CD4-positive, CD25-positive, alpha-beta regulatory T cell (primary cell): Measurements from ENCODE around the gene S1PR1. TPM values are rescaled to one million over a fixed set of nuclear protein-coding genes. Genes with fewer than 3 reads are reported as not detected.
"Not testable (repeated sequence)": the region's sequence is repeated elsewhere in the genome, so short reads cannot be mapped to it uniquely, and the experiment has no call there.

Experiments
- ATAC-seq, 2 donors: fragments of 150-1000 bp; cut with Tn5 transposase; one replicate each; pipeline ENCODE4 v1.10.0; 2021; ENCODE audit warnings: low read depth in 2 of 2, moderate number of reproducible peaks in 2 of 2, moderate library complexity in 1 of 2
- DNase-seq, 3 donors: peaks; one replicate each; pipeline versions ENCODE4 v3.0.0 to v3.0.0-alpha.2; 2012 to 2022; ENCODE audit warnings: mixed read lengths in 1 of 3
- H3K27ac ChIP-seq: one replicate; pipeline ENCODE4 v1.7.0; 2013; ENCODE audit warnings: mild to moderate bottlenecking, low read length; ENCODE audit not compliant: insufficient read depth, poor library complexity, severe bottlenecking
- H3K27me3 ChIP-seq: one replicate; pipeline ENCODE4 v1.7.0; 2013; ENCODE audit warnings: low read length; ENCODE audit not compliant: control insufficient read depth, insufficient read depth
- H3K36me3 ChIP-seq: one replicate; pipeline ENCODE4 v1.7.0; 2013; ENCODE audit warnings: mild to moderate bottlenecking, low read length, moderate library complexity; ENCODE audit not compliant: control insufficient read depth, insufficient read depth
- H3K4me1 ChIP-seq: 2 replicates; pipeline ENCODE4 v1.7.0; 2013; ENCODE audit warnings: mild to moderate bottlenecking, low read length; ENCODE audit not compliant: insufficient read depth, control insufficient read depth, poor library complexity, severe bottlenecking
- H3K4me3 ChIP-seq: one replicate; pipeline ENCODE4 v1.7.0; 2013; ENCODE audit warnings: low read depth, mild to moderate bottlenecking, low read length, moderate library complexity
- H3K9me3 ChIP-seq, 2 experiments: 1 replicate in 1 of 2; 2 replicates in 1 of 2; pipeline ENCODE4 v1.7.0; 2013; ENCODE audit warnings: low read length in 2 of 2, mild to moderate bottlenecking in 1 of 2, moderate library complexity in 1 of 2; ENCODE audit not compliant: control insufficient read depth in 2 of 2
- H3K27ac Mint-ChIP-seq, 3 donors: one replicate each; pipeline ENCODE4 v1.8.0; 2020 to 2022; ENCODE audit warnings: mild to moderate bottlenecking in 3 of 3, mixed read lengths in 3 of 3, moderate library complexity in 2 of 3
- H3K27me3 Mint-ChIP-seq: one replicate; pipeline ENCODE4 v1.8.0; 2022; ENCODE audit warnings: mild to moderate bottlenecking, mixed read lengths
- H3K36me3 Mint-ChIP-seq: one replicate; pipeline ENCODE4 v1.8.0; 2020; ENCODE audit warnings: mixed read lengths
- H3K4me1 Mint-ChIP-seq, 4 donors: one replicate each; pipeline ENCODE4 v1.8.0; 2020 to 2022; ENCODE audit warnings: mixed read lengths in 4 of 4, mild to moderate bottlenecking in 1 of 4
- H3K4me3 Mint-ChIP-seq, 4 donors: one replicate each; pipeline ENCODE4 v1.8.0; 2020 to 2022; ENCODE audit warnings: mild to moderate bottlenecking in 4 of 4, mixed read lengths in 4 of 4, moderate library complexity in 3 of 4
- H3K9me3 Mint-ChIP-seq, 7 donors: one replicate each; pipeline ENCODE4 v1.8.0; 2020 to 2022; ENCODE audit warnings: mixed read lengths in 7 of 7, mild to moderate bottlenecking in 3 of 7, moderate library complexity in 2 of 7
- polyA plus RNA-seq, 4 donors: library from polyadenylated mRNA; unstranded; fragments of 300-500 nt; fragmentation: Illumina TruSeq; gene quantifications; one replicate each; pipeline ENCODE4 v1.2.3, GENCODE V29; 2021
- total RNA-seq: library from RNA; stranded (reverse); gene quantifications from one replicate; pipeline ENCODE4 v1.2.3, GENCODE V29; 2022

Gene S1PR1
- total and polyA plus RNA-seq, 5 donors from 2014 or later = 131 to 191 (median 155) TPM

- no peaks in the 10 kb centered on the region for H3K27me3 ChIP-seq
- H3K36me3 ChIP-seq = no peaks in the 10 kb centered on the region
- H3K9me3 ChIP-seq = no peaks in the 10 kb centered on the region
- Mint-ChIP-seq H3K27ac (no peak overlapping the region), H3K27me3 (no peaks in the 10 kb centered on the region), H3K4me3 (no peak overlapping the region), H3K9me3 (no peaks in the 10 kb centered on the region), H3K36me3 (peaks cover 4% of the 10 kb centered on the region), H3K4me1 (peaks cover 0 to 14% (median 6%) of the 10 kb centered on the region in 4 donors)
- no peak overlapping the region for H3K4me3 ChIP-seq
- ATAC-seq = no peak
- no peak overlapping the region for H3K27ac ChIP-seq
- no peaks in the 10 kb centered on the region for H3K4me1 ChIP-seq
- DNase-seq = no peak
Measured at GRCh38 chr1:101219924-101220870, 16.6 kb upstream of the S1PR1 start.

DNA sequence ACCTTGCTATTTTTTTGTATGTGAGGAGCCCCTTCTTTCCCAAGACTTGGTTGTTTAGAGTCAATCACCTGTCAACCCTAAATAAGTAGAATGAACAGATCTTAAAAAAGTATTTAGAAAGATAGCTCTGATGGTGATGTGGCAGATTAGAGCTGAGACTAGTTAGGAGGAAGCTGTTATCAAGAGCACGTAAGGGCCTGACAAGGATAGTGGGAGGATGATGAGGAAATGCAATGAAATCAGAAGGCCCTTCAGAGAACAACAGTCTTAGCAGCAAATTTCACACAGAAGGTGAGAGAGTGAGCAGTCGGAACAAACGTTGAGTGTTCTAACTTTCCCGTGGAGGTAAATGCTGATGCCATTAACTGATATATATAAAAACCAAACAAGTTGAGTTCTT, 15.9 kb upstream of the S1PR1 start:
- ATAC-seq = no peak
- DNase-seq = no peak
- H3K4me1 ChIP-seq = no peaks in the 10 kb centered on the region
- H3K36me3 ChIP-seq = no peaks in the 10 kb centered on the region
- no peaks in the 10 kb centered on the region for H3K27me3 ChIP-seq
- H3K9me3 ChIP-seq = no peaks in the 10 kb centered on the region
- peaks cover 0 to 14% (median 5%) of the 10 kb centered on the region in 4 donors for H3K4me1 Mint-ChIP-seq
- H3K9me3 Mint-ChIP-seq = no peaks in the 10 kb centered on the region
- H3K27ac ChIP-seq = no peak overlapping the region
- no peak overlapping the region for H3K27ac Mint-ChIP-seq
- no peak overlapping the region for H3K4me3 Mint-ChIP-seq
- H3K36me3 Mint-ChIP-seq = peaks cover under 1% of the 10 kb centered on the region
- H3K27me3 Mint-ChIP-seq = no peaks in the 10 kb centered on the region
- H3K4me3 ChIP-seq = no peak overlapping the region

- no peak for DNase-seq
- no peaks in the 10 kb centered on the region for H3K27me3 Mint-ChIP-seq
- ATAC-seq = no peak
- peak overlapping the region in 1 of 3 donors; percentile 13 for H3K27ac Mint-ChIP-seq
- Histone ChIP-seq H3K4me1 (no peaks in the 10 kb centered on the region), H3K9me3 (no peaks in the 10 kb centered on the region), H3K36me3 (no peaks in the 10 kb centered on the region), H3K27me3 (no peaks in the 10 kb centered on the region), H3K4me3 (no peak overlapping the region), H3K27ac (no peak overlapping the region)
- no peak overlapping the region for H3K4me3 Mint-ChIP-seq
- no peaks in the 10 kb centered on the region for H3K36me3 Mint-ChIP-seq
- H3K4me1 Mint-ChIP-seq = peaks cover 0 to 14% (median 5%) of the 10 kb centered on the region in 4 donors
- H3K9me3 Mint-ChIP-seq = no peaks in the 10 kb centered on the region
Measured at GRCh38 chr1:101221945-101222429, 14.8 kb upstream of the S1PR1 start.

DNA sequence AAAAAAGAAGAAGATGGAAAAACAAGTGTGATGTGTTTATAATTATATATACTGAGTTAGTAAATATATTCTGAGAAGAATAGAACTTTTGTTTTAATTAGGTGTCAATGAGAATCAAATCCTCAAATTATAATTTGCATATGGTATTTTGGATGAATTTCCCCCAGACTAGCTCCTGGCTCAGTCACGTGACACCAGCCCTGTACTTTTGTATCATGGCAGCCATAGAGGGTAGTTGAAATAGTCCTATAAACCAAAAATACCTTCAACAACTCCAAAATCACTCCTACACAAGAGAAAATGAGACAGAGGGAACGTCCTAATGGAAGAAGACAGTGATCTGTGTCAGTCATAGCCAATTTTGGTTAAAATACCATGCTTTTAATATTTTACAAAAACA, 9.0 kb upstream of the S1PR1 start:
- DNase-seq = no peak
- Histone ChIP-seq H3K27ac (no peak overlapping the region), H3K4me1 (no peaks in the 10 kb centered on the region), H3K9me3 (no peaks in the 10 kb centered on the region), H3K36me3 (no peaks in the 10 kb centered on the region), H3K27me3 (no peaks in the 10 kb centered on the region), H3K4me3 (no peak overlapping the region)
- Mint-ChIP-seq H3K27ac (peak overlapping the region in 1 of 3 donors; percentile 42), H3K27me3 (no peaks in the 10 kb centered on the region), H3K36me3 (no peaks in the 10 kb centered on the region), H3K9me3 (peaks cover 0 to 4% (median 0%) of the 10 kb centered on the region in 7 donors), H3K4me3 (no peak overlapping the region), H3K4me1 (peaks cover 7 to 28% (median 19%) of the 10 kb centered on the region in 4 donors)
- ATAC-seq = no peak

GRCh38 chr1:101228424-101229134, 8.2 kb upstream of the S1PR1 start:
- Histone ChIP-seq H3K27me3 (no peaks in the 10 kb centered on the region), H3K9me3 (no peaks in the 10 kb centered on the region), H3K27ac (no peak overlapping the region), H3K4me1 (no peaks in the 10 kb centered on the region), H3K4me3 (no peak overlapping the region), H3K36me3 (no peaks in the 10 kb centered on the region)
- H3K4me3 Mint-ChIP-seq = peak overlapping the region in 1 of 4 donors; percentile 38
- H3K36me3 Mint-ChIP-seq = no peaks in the 10 kb centered on the region
- H3K9me3 Mint-ChIP-seq = peaks cover 0 to 4% (median 0%) of the 10 kb centered on the region in 7 donors
- DNase-seq (no peak), ATAC-seq (no peak)
- peak overlapping the region in 1 of 3 donors; percentile 9 for H3K27ac Mint-ChIP-seq
- H3K27me3 Mint-ChIP-seq = no peaks in the 10 kb centered on the region
- H3K4me1 Mint-ChIP-seq = peaks cover 11 to 35% (median 23%) of the 10 kb centered on the region in 4 donors

- Mint-ChIP-seq H3K27me3 (peaks cover 13% of the 10 kb centered on the region), H3K4me3 (peak overlapping the region in 1 of 4 donors; percentile 27), H3K4me1 (peaks cover 21 to 53% (median 40%) of the 10 kb centered on the region in 4 donors)
- H3K27ac Mint-ChIP-seq, ATAC-seq, H3K36me3 ChIP-seq, H3K36me3 Mint-ChIP-seq, H3K27ac ChIP-seq, H3K4me3 ChIP-seq, H3K9me3 Mint-ChIP-seq, DNase-seq, H3K27me3 ChIP-seq, H3K9me3 ChIP-seq: not testable (repeated sequence)
- peaks cover 24% of the 10 kb centered on the region for H3K4me1 ChIP-seq
Measured at GRCh38 chr1:101232182-101232581, 4.6 kb upstream of the S1PR1 start.

DNA sequence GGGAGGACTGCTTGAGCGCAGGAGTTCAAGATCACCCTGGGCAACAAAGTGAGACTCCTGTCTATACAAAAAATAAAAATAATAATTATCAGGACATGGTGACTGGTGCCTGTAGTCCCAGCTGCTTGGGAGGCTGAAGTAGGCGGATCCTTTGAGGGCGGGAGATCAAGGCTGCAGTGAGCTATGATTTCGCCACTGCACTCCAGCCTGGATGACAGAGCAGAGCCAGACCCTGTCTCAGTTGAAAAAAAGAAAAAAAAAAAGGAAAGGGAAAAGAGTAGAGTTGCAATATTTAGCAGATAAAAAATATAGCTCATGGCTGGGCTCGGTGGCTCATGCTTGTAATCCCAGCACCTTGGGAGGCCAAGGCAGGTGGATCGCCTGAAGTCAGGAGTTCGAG, 3.3 kb upstream of the S1PR1 start:
- ATAC-seq (no peak), DNase-seq (no peak)
- H3K9me3 ChIP-seq = no peaks in the 10 kb centered on the region
- no peaks in the 10 kb centered on the region for H3K36me3 ChIP-seq
- Mint-ChIP-seq H3K4me3 (peak overlapping the region in 3 of 4 donors; percentile 21 to 85 (median 31)), H3K4me1 (peaks cover 21 to 52% (median 37%) of the 10 kb centered on the region in 4 donors), H3K27me3 (peaks cover 13% of the 10 kb centered on the region), H3K36me3 (peaks cover under 1% of the 10 kb centered on the region), H3K9me3 (peaks cover 0 to 4% (median 0%) of the 10 kb centered on the region in 7 donors), H3K27ac (peak overlapping the region; percentile 80 to 99 (median 86))
- H3K27me3 ChIP-seq = no peaks in the 10 kb centered on the region
- H3K27ac ChIP-seq = peak overlapping the region; percentile 51
- no peak overlapping the region for H3K4me3 ChIP-seq
- peaks cover 25% of the 10 kb centered on the region for H3K4me1 ChIP-seq
